ENCODE results near the gene LRRC10. TPM values are rescaled to one million over a fixed set of nuclear protein-coding genes. Genes with fewer than 3 reads are reported as not detected.

The LRRC10 gene, protein sequence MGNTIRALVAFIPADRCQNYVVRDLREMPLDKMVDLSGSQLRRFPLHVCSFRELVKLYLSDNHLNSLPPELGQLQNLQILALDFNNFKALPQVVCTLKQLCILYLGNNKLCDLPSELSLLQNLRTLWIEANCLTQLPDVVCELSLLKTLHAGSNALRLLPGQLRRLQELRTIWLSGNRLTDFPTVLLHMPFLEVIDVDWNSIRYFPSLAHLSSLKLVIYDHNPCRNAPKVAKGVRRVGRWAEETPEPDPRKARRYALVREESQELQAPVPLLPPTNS
- not detected in 2 replicates for total RNA-seq

DNA sequence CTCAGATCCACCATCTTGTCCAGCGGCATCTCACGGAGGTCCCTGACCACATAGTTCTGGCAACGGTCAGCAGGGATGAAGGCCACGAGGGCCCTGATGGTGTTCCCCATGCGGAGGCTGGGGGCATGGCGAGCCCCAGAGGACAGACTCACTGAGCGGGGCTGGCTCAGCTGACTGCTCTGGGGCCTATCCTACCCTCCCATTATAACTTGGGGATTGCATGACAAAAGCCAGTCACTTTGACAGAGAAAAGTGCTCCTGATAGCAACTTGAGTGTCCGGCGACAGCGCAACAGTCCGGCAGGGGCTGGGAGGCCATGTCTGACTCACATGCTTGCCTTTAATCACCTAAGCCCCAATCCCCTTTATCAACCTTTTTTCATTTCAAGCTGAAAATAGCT, at the start of gene LRRC10:
LRRC10 (minus strand) TSS at position 179 of the 400 bp plus-strand sequence; CDS start at position 110, 69 bp downstream.

GRCh38 chr12:69585189-69586062, 25.3 kb downstream of the LRRC10 start, which contains the start of gene CCT2:
CCT2 (plus strand) TSS chr12:69585459; CDS start chr12:69585522, 63 bp downstream.

Small RNAs within 50 kb of the gene (small RNA-seq; reads per million reads assigned to genes)
- 0.11 reads per million for gene MIR3913-1

Other genes starting within 250 kb of the LRRC10 start
- 27.8 and 27.9 TPM in 2 replicates for gene FRS2, start 140.5 kb downstream of the LRRC10 start, total RNA-seq
- gene CCT2, start 25.4 kb downstream of the LRRC10 start, total RNA-seq, result 272 and 339 TPM in 2 replicates
- gene BEST3, start 88.4 kb upstream of the LRRC10 start, total RNA-seq, result 0.29 and 0.33 TPM in 2 replicates
- 11.1 and 18.5 TPM in 2 replicates for gene RAB3IP, start 128.0 kb upstream of the LRRC10 start, total RNA-seq
- gene MYRFL, start 214.3 kb upstream of the LRRC10 start, total RNA-seq, result under 0.01 TPM in 1 of 2 replicates, not detected in the other